Measurements from ENCODE around the gene WNT7A.

DNA sequence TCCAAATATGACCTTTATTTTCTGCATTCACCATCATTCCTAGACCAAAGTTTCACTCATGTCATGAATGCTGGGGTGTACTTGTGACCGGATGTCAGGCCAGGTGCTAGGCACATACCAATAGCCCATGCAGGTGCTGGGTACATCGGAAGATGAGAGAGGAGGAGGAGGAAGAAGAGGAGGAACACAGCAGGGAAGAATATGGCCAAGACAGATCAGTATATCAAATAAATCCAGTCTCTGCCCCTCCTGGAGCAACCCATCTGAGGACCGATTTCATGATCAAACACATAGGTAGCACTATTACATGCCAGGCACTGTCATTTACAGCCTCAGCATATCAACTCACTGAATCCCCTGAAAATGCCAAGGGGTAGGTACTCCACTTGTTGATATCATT lies 3.0 kb upstream of the WNT7A start:
- TF ChIP-seq POLR2A (IDR thresholded peaks at IDR 0.05) (no peak), POLR2AphosphoS5 (IDR thresholded peaks at IDR 0.05) (no peak)
- TF ChIP-seq, protein P1, sequence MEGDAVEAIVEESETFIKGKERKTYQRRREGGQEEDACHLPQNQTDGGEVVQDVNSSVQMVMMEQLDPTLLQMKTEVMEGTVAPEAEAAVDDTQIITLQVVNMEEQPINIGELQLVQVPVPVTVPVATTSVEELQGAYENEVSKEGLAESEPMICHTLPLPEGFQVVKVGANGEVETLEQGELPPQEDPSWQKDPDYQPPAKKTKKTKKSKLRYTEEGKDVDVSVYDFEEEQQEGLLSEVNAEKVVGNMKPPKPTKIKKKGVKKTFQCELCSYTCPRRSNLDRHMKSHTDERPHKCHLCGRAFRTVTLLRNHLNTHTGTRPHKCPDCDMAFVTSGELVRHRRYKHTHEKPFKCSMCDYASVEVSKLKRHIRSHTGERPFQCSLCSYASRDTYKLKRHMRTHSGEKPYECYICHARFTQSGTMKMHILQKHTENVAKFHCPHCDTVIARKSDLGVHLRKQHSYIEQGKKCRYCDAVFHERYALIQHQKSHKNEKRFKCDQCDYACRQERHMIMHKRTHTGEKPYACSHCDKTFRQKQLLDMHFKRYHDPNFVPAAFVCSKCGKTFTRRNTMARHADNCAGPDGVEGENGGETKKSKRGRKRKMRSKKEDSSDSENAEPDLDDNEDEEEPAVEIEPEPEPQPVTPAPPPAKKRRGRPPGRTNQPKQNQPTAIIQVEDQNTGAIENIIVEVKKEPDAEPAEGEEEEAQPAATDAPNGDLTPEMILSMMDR (IDR thresholded peaks at IDR 0.05) = no peak

Data from prostate gland (tissue), 2 donors.